NCI-H1048 (cell line): Measurements from ENCODE around the gene CDC42EP1.
A peak's percentile ranks its signal among the peaks of the same experiment; 100 is the strongest.
"Not testable (repeated sequence)": the region's sequence is repeated elsewhere in the genome, so short reads cannot be mapped to it uniquely, and the experiment has no call there.

Source experiments
- DNase-seq: peaks from one replicate; lab custom pipeline; 2025; lab: John Stamatoyannopoulos, UW

Gene CDC42EP1

DNA sequence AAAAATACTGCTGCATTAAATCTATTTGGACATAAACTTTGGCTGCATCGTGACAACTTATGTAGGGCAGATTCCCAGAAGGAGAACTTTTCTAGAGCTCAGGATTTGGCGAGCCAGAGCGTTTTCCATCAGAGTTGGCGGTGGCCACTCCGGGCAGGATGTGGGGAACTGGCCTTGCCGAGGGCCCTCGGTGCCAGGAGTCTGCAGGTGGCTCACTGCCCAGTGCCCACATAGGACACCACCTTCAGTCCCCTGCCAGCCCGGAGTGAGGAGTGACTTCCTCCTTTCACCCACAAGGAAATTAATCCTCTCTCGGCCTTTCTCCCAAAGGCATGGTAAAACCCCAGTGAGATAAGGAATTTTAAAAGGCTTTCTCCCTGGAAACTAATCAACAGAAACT lies 21.2 kb downstream of the CDC42EP1 start:
- DNase-seq: no peak

DNA sequence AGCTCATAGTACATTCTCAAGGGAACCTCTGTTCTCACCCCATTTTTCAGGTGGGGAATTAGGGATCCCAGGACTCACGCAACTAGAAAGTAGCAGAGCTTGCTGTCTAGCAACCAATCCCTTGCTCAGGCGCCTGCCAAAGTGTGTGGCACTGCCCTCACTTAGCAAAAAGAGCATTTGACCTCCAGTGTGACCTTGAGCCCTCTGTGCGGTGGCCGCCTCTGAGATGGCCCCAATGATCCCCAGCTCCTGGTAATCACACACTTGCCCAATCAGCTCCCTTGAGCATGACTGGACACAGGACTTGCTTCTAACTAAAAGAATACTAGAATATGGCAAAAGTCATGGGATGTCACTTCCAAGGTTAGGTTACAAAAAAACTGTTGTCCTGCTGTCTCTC lies 22.2 kb downstream of the CDC42EP1 start:
- DNase-seq: no peak

DNA sequence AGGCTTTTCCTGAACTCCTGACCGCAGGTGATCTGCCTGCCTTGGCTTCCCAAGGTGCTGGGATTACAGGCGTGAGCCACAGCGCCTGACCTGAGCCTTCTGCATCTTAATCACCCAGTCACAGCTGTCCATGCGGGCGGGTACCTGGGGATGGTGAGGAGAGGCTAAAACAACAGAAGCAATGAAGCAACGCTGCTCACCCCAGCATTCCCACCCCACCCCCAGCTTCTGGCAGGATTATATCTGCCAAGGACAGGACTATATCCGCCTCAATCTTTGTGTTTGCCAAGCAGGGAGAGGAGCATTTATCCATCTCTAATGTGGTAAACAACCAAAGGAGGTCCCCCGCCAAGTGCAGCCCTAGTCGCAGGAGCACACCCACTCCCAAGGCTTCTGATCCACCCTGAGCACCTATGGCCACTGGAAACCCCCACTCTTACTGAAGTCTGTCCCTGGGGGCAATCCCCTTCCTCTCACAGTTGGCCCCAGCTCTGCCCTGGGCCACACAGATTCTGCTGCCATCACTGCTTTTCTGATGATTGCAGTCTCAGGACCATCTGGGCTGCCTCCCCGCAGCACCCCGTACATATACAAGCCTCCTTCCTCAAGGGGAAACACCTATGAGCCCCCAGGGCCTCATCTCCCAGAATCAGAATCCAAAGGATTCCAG lies 28.4 kb downstream of the CDC42EP1 start:
- DNase-seq: no peak

DNA sequence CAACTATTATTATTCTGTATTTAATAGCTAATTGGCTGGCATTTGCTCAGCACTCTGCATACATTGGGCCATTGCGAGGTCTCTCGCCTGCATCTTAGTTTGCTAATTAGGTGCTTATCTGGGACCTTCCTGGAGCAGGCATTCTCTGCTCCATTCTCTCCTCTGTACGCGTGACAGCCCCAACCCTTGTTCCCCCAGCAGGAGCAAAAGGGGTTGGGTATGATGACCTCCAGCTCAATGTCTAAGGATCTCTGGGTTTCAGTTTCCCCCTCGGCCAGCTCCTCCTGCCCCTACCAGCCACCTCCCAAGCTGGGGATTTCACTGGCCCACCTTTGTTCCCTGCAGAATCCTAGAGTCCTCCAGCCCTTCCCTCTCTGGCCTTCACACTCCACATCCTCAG lies 29.4 kb downstream of the CDC42EP1 start:
- no peak for DNase-seq

DNA sequence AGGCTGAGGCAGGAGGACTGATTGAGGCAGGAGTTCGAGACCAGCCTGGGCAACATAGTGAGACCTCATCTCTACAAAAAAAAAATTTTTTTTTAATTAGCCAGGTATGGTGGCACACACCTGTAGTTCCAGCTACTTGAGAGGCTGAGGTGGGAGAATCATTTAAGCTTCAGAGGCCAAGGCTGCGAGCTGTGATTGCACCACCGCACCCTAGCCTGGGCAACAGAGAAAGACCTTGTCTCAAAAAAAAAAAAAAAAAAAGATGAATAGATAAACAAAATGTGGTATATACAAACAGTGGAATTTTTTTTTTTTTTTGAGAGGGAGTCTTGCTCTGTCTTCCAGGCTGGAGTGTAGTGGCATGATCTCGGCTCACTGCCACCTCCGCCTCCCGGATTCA lies 30.8 kb downstream of the CDC42EP1 start:
- DNase-seq: not testable (repeated sequence)

DNA sequence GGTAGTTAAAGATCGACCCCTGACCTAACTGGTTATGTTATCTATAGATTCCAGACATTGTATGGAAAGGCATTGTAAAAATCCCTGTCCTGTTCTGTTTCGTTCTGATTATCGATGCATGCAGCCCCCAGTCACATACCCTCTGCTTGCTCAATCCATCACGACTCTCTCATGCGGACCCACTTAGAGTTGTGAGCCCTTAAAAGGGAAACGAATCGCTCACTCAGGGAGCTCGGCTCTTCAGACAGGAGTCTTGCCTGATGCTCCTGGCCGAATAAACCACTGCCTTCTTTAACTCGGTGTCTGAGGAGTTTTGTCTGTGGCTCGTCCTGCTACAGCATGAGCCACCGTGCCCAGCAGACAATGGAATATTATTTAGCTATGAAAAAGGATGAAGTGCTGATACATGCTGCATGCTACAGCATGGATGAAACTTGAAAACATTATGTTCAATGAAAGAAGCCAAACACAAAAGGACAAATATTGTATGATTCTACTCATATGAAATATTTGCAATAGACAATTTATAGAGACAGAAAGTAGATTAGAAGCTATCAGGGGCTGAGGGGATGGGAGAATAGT lies 31.6 kb downstream of the CDC42EP1 start:
- no peak for DNase-seq

DNA sequence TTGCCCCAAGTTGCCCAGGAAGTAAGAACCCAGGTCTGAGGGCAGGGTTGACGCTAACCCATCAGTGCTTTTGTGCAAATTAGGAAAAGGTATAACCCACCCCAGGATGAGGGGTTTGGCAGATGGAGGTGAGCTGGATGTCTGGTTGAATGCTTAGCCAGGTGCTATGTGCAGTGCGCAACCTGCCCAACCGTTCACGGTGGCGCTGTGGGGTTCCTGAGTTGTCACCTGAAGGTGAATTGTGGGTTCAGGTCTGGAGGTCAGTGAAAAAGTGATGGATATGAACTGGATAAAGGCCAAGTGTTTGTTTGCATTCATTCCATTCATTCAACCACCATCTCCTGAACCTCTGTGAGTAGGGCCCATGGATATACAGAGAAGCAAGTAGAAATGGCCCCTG lies 34.0 kb downstream of the CDC42EP1 start:
- DNase-seq: no peak

DNA sequence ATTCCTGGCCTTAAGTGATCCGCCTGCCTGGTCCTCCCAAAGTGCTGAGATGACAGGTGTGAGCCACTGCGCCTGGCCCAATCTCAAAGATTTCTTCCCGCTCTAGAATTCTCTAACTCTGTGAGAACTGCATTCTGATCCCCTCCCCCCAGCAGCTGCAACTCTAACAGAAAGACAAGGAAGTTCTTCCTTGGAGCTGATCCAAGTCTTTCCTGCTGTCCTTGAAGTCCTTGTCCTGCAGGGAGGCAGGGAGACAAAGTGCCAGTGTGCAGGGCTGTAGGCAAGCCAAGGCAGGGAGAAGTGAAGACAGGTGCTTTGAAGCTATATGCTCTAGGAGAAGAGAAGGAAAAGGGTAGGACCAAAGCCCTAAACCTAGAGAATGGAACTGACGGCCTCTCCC lies 38.9 kb downstream of the CDC42EP1 start:
- no peak for DNase-seq

DNA sequence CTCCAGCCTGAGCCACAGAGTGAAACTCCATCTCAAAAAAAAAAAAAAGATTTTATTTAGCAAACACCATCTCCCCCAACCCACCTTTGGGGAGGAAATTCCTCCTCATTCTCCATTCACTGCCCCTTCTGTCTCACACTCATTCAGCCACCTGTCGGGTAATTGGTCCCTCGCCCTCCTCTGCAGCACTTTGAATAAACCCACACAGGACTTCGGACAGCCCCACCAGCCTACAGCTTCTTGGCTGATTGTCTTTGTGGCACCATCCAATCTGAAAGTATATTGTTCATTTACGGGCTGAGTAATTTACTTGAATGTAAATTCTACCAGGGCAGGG lies 40.9 kb downstream of the CDC42EP1 start:
- DNase-seq: peak; percentile 60

DNA sequence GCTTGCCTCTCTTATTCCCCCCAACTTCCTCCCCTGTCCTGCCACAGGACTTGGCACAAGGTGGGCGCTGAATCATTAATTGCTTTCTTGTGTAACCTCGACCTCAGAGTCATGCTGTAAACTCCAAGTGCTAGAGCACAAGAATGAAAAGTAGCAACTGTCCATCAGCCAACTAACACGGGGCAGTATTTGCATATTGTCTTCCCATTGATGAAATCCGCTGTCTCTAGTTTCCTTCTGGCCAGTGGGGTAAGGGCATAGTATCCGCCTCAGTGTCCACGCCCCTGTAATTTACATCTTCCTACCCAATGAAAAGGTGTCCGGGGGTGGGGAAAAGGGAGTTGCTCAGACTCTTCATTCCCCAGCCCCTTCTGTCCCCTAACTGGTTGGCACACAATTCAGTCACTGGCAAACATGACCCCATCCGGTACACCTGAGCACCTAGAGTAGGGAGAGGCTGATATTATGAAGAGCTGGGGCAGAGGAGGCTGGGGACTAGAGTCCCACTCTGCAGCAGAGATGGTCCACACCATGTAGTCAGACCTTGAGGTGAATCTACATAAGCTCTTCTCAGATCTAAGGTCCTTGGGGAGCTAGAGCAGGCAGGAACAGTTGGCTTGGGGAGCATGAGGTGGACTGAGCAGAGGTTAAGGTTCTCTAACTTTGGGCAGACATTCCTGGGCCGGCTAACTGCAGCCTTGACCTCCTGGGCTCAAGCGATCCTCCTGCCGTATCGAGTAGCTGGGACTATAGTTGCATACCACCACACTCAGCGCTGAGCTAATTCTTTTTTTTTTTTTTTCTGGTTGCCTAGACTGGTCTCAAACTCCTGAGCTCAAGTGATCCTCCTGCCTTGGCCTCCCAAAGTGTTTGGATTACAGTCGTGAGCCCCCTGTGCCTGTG lies 41.5 kb downstream of the CDC42EP1 start:
- DNase-seq: peak; percentile 95

DNA sequence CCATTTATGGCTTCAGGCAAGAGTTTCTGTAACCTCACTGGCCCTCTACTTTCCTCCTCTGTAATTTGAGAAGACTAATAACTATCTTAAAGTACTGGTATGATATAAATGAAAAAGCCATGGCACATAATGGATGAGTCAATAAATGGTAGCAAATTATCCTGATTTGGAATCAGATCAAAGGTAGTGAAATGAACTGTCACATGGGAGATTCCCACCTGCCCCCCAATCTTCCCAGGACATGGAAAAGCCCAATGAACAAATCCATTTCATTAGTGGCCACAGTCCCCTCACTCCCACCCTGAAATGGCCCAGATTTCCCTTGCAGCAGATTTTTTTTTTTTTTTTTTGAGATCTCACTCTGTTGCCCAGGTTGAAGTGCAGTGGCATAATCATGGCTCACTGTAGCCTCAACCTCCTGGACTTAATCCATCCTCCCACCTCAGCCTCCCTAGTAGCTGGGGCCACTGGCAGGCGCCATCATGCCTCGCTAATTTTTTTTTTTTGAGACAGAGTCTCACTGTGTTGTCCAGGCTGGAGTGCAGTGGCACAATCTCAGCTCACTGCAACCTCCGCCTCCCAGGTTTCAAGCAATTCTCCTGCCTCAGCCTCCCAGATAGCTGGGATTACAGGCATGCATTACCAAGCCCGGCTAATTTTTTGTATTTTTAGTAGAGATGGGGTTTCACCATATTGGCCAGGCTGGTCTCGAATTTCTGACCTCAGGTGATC lies 42.4 kb downstream of the CDC42EP1 start:
- not testable (repeated sequence) for DNase-seq

DNA sequence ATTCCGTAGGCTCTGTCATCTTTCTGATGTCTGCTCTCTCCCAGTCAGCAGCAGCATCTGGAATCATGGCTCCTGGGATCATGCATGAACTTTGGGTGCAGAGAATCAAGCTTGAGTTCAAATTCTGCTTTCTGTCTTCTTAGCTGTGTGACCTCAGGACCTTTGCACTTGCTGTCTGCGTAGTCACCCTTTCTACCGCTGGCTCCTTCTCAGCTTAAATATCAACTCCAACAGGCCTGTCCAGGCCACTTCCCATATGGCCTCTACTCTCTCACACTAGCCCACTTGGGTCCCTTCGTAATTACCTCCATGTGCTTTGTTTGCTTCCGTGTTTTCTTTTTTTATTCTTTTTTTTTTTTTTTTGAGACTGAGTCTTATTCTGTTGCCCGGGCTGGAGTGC lies 43.8 kb downstream of the CDC42EP1 start:
- no peak for DNase-seq

DNA sequence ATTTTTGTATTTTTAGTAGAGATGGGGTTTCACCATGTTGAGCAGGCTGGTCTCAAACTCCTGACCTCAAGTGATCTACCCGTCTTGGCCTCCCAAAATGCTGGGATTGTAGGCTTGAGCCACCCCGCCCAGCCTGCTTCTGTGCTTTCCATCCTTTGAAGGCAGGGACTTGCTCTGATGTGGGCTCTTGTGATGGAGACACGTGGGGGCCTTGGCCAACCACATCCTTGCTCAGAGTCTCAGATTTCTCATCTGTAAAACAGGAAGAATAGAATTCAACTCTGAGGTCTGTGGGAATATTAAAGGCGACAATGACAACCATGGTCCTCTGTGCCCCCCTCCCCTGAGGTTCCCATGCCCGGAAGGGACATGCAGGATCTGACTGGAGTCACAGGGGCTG lies 44.6 kb downstream of the CDC42EP1 start:
- no peak for DNase-seq

DNA sequence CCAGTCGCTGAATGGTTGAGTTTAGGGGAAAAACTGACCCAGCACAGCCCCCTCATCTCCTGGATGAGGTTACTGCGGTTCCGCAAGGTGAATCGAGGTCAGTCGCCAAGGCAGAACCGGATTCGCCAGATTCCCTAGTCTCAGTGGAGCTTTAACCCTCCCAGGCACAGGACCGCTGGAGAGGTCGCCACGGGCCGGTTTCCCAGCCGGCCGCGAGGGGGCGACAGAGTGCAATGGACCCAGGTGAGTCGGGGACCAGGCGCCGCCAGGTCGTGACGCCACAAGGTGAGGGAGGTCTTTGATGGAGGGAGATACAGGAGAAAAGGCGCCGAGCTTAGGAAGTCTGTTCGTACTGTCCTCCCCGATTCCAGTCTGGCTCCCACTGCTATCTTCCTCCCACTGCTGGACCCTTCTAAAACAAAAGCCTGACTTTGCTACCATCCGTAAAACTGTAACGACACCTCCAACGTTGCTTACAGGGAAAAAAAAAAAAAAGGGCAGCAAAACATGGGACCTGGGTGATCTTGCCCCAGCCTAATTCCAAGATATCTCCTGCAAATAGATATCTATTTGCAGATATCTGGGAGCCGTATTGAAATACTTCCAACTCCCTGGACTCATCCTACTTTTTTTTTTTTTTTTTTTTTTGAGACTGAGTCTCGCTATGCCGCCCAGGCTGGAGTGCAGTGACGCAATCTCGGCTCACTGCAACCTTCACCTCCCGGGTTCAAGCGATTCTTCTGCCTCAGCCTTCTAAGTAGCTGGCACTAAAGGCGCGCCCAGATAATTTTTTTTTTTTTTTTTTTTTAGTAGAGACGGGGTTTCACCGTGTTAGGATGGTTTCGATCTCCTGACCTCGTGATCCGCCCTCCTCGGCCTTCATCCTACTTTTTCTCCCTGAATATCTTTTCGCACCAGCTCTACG lies 47.0 kb downstream of the CDC42EP1 start:
- peak; percentile 77 for DNase-seq

DNA sequence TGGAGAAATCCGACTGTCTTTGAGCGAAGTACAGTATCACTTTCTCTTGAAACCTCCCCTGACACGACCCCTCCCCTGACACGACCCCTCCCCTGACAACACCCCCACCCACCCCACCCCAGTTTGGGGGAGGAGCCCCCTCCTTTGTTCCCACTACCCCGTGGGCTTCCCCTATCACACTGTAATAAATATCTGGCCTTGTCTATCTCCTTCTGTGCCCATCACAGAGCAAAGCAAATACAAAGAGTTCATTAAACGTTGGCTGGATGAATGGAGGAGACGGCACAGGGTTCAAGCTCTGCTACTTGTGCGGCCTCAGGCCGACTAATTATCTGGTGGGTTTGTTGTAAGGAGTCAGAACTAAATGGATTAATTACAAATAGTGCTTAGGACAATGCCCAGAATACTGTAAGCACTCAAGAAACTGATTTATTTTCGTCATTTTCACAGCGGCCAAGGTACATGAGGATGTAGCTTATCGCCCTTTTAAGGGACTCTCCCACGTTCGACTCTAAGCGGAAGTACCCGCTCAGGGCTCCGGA lies 47.7 kb downstream of the CDC42EP1 start:
- DNase-seq: no peak

DNA sequence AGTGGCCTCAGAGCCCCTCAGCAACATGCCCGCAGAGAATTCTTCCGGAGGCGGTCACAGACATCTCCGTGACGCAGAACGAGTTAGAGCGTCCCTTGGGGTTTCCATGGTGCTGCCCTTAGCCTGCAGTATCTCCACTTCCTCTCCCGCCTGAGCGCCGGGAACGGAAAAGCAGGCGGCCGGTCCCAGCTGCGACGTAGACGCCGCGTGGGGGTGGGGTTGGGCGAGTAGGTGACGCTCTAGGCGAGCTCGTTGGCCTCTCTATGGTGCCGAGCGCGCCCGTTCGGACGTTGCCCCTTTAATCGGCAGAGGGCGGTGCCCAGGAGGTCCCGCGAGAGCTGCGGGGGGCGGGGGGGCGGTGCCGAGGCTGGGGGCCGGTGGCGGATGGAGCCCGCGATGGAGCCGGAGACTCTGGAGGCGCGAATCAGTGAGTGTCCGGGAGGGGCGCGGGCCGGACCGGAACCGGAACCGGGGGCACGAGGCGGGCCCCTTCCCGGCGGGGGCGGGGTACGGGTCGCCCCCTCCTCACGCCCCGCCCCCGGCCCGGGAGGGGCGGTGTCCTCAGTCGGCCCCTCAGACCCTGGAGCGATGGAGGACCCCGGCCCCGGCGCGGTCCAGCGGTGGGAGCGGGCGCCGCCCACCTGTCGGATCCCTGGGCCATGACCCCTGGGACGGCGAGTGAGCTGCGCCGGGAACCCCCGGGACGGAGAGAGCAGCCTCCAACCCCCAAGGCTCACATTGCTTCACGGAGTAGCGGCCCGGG lies 48.4 kb downstream of the CDC42EP1 start, which contains the start of gene GGA1:
TSS of gene GGA1 (plus strand) at position 358 of the 763 bp plus-strand sequence. CDS start at position 385, 27 bp downstream.
- peak; percentile 87 for DNase-seq

DNA sequence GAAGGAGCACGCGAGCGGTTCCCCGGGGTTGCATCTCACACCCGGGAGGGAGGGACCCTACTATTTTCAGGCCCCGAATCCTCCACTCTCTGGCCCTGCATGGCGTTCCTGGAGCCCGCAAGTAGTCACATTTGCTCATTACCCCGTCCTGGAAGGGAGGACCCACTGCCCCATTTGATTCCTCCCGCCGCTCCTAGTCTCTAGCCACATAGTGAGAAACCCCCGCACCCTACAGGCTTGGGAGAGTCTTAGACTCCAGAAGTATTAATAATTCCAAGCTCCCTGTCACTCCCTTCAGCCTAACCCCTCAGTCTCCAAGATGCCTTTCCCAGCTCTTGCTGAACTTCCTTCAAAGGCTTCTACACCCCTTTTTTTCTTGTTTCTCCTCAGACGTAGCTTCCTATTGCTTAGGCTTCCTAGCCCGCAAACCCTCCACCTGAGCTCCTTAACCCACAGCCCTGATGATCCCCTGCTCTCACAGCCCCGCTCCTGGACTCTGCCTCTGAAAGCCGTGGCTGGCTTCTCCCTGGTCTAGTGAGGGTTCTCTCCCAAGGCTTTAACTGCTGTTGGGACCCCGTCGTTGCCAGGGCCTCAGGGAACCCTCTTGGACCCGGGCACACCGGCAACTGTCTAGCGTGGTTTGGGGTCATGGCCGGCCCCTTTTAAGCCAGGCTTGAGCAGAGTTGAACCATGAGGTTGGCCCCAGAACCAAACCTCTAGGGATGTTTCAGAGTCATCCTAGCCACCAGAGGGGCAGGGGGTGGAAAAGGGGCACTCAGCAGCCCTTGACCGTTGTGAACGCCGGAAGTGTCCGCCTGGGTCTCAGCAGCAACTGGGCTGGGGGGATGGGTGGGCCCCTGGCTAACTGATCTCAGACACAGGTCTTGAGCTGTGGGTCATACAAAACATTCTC lies 49.2 kb downstream of the CDC42EP1 start:
- DNase-seq: no peak

DNA sequence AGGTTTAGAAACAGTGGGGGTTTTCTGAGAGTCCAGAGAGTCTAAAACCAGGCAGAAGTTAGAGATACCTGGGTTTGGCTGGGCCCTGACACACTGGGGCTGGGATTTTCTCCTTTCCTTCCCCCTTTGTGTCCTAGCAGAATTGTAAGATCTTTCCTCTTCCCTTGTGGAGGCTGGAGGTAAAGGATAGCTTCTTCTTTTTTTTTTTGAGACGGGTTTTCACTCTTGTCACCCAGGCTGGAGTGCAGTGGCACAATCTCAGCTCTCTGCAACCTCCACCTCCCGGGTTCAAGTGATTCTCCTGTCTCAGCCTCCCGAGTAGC lies 49.8 kb downstream of the CDC42EP1 start:
- DNase-seq: not testable (repeated sequence)

DNA sequence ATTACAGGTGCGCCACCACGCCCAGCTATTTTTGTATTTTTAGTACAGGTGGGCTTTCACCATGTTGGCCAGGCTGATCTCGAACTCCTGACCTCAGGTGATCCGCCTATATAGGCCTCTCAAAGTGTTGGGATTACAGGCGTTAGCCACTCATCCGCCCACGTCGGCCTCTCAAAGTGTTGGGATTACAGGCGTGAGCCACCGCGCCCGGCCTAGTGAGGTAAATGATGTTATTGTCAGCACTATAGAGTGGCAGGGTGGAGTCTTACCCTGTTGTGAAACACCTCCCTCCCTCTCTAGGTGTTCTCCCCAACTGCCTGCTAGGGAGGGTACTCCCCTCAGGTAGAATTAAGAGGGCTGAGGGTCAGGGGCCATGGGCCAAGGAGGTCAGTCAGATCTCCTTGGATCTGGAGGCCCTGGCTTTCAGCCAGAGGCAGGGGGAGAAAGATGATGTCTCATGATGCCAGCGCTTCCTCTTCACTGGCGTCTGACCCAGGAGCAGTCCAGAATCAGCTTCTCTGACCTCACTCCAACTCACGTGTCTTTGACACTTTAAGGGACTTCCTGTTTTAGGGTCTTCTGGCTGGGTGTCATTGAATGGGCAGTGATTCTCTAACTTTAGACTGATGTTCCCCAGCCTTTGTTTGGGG lies 50.3 kb downstream of the CDC42EP1 start:
- no peak for DNase-seq
